NOMO-1 (cell line): ENCODE measurements around the gene DAPK1.
"Not testable (repeated sequence)": the region's sequence is repeated elsewhere in the genome, so short reads cannot be mapped to it uniquely, and the experiment has no call there.

ENCODE experiments used
- DNase-seq, 2 experiments: peaks; one replicate each; lab custom pipeline; 2025; ENCODE audit not compliant: unreplicated experiment in 2 of 2; lab: John Stamatoyannopoulos, UW

The DAPK1 gene

DNA sequence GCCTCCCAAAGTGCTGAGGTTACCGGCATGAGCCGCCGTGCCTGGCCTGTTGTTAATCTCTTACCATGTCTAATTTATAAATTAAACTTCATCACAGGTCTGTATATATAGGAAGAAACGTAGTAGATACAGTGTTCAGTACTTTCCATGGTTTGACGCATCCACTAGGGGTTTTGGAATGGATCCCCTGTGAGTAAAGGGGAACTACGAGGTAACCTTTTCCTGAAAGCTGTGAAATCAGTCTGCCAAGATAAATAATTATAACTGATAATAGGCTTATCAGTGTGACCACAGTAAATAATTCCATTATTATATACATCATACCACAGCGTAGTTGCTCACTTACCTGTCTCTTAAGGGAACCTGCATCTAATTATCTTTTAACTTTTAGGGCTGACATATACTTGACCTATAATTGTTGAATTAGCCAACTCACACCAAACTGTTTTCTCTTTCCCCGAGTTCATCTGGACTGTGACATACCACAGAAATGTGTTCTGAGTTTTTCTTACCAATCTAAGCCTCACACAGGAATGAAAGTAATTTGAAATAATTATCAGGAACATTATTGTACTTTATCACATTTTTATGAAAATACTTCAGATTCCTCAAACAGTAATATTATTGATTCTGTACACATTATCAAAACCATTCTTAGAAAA lies 42.9 kb downstream of the DAPK1 start:
- no peak for DNase-seq

DNA sequence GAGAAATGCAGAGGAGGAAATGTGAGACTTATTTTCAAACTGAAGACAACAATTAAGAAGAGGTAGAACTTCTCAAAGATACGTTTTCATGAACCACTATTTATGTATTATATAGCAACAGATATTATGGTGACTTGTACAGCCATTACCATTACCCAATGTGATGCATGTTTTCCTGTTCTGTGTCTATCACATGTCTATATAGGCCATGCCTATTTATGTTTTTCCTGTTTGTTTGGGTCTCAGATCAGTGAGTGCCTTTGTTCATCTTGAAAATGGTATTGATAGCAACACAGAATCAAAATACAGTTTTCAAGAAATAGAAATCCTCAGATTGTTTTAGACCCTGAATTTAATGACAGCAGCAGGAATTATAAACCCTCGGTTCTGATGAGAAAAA lies 44.0 kb downstream of the DAPK1 start:
- no peak for DNase-seq

DNA sequence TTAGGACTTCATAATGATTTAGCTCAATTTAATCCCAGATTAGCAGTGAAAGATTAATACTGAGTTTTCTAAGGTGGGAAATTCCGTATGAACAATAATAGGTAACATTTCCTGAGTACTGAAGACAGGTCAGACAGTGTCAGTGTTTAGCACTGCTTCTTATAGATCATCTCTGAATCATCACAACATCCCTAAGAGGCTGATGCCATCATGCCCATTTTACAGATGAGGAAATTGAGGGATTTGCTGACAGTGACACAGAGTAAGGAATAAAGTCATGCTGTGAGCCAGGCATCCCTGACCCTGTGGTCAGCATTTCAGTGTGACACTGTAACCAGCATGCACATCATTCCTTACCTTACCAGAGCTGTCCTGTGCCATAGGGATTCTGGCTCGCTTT lies 44.5 kb downstream of the DAPK1 start:
- no peak for DNase-seq

DNA sequence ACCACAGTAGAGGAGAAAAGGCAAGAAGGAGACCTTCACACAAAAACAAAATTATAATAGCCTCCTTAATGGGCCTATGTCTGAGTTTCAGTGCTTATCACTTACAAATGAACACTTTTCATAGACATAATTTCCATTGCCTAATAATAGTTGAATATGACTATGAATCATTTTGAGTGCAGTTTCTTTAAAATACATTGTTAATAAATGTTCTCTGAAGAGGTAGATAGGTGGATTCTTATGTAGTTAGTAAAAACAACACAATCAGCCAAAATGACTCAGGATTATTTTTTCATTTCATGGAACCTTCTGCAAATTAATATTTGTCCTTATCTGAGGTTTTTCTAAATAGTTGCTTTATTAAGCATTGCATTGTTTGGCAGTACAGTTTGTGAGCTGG lies 45.6 kb downstream of the DAPK1 start:
- no peak for DNase-seq

DNA sequence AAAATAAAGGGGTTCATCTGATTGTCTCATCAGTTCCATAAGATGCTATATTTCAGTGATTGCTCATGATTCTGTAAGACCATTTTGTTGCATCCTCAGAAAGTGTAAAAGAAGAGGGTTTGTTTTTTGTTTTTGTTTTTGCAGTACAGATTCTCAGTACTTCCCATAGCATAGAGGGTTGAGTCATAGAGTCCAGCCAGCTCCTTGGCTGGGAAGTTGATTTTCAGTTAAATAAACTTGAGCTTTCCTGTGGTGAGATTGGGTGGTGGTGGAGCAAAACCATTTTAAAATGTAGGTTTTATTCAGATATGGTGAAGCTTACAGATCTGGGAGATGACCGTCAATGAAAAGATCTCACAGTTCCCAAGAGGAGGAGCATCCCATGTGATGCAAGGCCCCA lies 48.2 kb downstream of the DAPK1 start:
- DNase-seq, result no peak

DNA sequence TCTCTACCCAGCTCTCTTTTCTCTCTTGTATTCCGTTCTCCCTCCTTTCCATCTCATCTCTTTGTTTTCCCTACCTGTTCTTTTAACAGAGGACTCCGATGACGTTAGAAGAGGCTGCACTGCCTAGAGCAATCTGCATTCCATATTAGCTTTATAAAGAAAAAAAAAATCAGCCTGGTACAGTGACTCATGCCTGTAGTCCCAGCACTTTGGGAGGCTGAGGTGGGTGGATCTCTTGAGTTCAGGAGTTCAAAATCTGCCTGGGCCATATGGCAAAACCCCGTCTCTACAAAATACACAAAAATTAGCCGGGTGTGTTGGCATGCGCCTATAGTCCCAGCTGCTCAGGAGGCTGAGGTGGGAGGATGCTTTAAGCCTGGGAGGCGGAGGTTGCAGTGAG lies 49.0 kb downstream of the DAPK1 start:
- no peak for DNase-seq

DNA sequence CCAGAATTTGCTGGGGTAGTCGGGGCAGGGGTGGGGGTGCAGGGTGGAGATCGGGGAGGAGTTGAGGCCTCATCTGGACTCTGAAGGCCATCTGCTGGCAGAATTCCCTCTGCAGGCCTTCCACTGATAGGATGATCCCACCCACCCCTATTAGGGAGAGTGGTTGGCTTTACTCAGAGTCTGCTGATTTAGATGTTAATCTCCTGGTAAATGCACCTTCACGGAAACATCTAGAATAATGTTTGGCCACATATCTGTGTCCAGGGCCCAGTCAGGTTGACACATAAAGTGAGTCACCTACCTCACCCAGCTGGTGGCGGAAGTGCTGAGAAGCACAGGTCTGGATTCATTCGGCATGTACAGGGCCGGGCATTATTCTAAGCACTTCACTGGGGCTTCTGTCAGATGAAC lies 50.0 kb downstream of the DAPK1 start:
- DNase-seq, result no peak

DNA sequence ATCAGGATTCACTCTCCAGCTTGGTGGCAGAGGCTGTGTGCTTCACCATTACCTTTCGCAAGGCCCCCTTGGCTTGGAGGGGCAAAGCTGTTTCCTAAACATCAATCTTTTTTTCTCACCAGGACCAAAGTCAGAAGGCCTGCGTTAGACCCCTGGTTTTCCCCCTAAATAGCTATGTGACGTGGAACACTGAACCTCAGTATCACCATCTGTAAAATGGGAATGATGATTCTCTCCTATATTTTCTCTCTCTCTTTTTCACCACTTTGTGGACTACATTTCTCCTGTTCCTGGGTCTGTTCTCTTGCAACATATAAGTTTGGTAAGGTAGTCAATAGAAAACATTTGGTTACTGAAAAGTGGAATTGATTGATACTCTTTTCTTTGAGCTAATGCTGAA lies 50.5 kb downstream of the DAPK1 start:
- no peak for DNase-seq

DNA sequence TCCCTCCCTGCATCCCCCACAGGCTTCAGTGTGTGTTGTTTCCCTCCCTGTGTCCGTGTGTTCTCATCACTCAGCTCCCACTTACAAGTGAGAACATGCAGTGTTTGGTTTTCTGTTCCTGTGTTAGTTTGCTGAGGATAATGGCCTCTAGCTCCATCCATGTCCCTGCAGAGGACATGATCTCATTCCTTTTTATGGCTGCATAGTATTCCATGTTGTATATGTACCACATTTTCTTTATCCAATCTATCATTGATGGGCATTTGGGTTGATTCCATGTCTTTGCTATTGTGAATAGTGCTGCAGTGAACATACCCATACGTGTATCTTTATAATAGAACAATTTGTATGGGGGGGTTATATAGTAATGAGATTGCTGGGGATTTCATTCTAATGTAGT lies 51.4 kb downstream of the DAPK1 start:
- DNase-seq, result not testable (repeated sequence)

DNA sequence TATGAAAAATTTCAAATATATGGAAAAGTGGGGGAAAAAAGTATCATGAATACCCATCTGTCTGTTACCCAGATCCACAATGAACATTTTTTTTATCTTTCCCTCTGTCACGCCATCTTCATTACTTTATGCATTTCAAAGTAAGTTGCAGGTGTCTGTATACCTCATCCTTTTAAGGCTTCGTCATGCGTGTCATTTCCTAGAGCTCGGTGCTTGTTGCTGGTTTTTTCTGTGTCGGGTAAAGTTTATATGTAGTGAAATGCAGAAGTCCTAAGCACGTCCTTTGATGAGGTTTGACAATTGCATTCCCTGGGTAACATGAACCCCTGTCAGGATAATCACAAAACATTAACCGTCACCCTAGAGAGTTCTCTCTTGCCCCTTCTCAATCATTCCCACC lies 52.1 kb downstream of the DAPK1 start:
- no peak for DNase-seq

DNA sequence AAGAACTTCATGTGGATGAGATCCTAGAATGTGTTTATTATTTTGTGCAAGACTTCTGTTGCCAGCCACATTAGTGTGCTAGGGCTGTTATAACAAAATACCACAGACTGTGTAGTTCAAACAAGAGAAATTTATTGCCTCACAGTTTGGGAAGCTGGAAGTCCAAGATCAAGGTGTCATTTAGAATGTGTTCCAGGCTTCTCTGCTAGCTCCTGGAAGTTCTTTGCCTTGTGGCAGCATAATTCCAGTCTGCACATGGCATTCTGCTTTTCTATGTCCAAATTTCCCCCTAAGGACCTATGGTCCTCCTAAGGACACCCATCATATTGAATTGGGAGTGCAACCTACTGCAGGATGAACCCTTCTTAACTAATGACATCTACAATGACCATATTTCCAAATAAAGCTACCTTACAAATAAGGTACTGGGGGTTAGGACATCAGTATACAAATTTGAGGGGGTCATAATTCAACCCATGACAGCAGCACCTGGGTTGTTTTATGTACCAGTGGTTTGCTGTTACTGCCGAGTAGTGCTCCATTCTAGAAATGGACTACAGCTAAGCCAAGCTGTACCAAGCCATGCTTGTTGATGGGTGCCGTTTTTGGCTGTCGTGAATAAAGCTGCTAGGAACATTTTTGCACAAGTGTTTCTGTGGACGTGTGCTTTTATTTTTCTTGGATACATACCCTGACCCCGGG lies 52.7 kb downstream of the DAPK1 start:
- no peak for DNase-seq

DNA sequence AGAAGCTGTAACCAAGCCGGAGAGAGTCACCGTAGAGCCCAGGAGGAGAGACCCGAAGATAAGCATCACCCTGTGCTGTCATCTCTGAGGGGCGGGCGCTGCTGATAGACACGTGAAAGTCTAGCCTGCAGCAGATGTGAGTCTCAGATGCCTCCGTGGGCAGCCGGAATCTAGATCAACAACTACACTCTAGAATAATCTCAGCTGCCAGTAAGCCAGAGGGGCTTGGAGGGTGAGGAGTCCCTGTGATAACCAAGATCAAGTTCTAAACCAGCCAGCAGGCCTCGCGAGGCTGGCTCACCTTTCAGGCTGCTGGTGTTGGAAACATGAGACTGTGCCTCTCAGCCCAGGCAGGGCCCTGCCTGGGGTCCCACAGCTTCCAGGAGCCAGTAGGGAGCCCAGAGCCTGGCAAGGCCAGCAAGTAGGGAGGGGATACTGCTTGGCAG lies 54.1 kb downstream of the DAPK1 start:
- DNase-seq, result no peak

DNA sequence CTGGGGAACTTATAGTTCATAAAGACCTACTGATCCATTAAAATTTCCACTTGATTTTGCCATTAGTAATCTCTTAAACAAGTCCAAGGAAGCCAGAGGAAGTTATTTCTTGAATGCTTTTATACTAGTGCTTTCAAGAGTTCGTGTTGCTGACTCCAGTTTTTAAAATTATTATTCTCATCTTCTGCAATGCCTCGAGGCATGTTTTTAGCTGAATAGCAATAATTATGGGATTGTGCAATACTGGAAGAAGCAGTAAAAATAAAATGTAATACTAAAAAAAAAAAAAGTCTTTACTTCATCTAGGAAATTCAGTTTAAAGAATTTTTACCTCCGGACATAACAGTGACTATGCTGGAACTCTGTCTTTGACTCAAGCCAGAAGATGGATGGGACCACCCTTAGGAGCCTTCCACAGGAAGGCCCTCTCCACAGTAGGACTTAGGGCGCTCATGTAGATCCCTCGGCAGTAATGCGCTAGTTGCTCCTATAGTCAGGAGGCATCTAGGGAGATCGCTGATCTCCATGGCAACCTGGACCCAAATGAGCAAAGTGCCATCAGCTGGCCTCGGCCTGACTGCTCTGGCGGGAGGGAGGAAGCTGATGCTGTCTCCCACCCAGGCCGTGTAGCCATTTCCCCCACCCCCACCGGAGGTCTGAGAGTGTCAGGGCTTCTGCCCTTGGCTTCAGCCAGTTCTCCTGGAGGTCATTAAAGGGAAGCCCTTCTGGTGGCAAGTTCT lies 56.7 kb downstream of the DAPK1 start:
- no peak for DNase-seq

DNA sequence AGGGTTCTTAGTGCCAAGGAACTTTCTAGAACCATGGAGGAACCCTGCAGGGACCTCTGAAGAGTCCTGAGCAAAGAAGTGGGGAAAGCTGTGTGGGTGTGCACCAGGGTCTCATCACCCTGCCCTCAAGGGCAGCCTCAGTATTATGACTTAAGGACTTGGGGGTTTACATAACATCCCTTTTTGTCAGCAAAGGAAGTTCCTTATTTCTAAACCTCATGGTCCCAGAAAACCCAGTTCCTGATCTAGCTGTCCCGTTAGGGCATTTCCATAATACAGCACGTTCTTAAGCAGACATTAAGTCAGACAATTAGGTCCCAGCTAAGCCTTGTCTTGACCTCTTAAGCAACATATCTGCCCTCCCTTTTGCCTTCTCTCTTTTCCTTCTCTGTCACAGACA lies 57.3 kb downstream of the DAPK1 start:
- peak; percentile 0 to 31 for DNase-seq

DNA sequence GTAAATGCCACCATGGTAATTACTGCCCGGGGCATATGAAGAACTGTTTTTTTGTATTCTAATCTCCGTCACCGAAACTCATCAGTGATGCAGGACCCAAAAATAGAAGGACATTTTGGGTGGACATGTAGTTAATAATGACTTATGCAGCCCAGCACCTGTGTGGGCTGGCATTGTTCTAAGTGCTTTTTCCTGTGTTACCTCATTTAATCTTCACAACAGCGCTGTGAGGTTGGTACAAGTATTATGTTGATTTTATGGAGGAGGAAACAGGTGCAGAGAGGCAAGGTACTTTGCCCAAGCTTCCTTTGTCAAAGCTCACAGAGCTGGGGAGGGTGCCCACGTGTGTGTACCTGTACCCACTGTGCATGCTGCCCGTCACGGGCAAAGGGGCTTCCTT lies 58.4 kb downstream of the DAPK1 start:
- no peak for DNase-seq

DNA sequence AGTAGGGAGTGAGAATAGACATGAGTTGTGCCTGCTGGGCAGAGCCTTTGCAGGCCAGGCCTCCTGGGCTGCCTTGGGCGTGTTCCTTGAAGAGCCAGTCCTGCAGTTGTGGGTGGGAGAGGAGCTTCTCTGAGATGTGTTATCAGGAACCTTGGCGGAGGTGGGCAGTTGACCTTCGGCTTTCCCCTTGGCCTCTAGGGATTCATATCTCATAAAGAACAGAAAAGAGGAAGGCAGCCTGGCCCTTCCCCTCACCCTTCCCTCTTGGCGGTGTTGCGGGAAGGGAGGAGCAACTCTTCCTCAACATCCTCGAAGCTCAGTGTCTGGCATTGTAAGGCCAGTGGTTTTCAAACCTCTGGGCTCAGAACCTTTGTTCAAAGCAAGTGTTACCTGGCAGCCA lies 59.2 kb downstream of the DAPK1 start:
- DNase-seq, result peak; percentile 1 to 24

DNA sequence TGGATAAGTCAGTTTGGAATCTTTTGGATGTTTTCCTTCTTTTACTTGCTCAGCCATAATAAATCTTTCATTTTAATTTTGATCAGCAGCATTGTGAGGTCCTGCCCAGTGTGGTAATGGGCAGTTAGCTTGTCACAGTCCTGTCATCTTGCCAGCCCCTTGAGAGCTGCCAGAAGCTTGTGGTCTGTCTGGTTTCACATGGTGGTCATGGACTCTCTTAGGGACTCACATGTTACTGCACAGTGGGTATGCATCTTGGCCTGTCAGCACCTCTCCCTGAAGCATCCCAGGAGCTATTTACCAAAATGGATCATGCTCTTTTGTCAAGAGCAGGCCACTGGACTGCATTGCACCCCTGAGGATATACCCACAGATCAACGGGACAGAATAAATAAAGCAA lies 60.3 kb downstream of the DAPK1 start:
- no peak for DNase-seq

DNA sequence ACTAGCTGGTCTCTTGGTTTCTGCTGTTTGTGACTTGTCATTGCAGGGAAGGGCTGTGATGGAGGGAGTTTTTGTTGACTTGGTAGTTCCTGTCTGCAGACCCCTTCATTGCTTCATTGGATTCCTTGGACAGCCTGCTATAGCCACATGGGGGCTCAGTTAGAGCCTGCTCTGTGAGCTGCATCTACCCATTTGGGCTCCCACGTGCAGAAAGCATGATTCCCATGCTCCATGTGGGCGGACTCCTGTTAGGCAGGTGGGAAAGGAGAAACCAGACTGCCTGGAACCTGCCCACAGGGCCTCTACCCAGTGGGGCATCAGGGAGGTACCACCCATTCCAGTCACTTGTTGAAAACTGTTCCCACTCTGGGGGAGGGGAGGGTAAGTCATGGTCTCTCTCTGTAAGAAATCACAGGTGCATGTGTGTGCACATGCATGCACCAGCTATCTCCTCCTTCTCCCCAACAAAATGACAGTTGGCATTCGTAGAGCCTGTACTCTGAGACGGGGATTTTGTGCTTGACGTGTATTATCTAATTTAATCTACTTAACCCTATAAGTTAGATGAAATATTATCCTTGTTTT lies 61.0 kb downstream of the DAPK1 start:
- DNase-seq, result no peak

DNA sequence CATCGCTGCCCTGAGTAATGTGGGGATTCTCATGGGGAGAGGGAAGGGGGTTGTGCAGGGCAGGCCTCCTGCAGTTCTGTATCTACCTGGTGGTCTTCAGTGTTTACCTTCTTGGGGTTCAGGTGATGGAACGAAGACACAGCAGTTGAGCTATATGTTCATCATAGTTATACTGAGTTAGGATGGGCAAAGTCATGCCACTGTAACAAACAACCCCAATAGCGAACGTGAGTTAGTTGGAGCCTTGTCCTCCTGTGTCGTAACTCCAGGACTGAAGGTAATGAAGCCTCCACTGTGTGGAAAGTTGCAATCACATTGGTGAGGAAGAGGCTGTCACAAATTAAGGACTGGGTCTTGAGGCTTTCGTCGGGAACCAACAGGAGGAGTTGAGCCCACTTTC lies 64.4 kb downstream of the DAPK1 start:
- no peak for DNase-seq

DNA sequence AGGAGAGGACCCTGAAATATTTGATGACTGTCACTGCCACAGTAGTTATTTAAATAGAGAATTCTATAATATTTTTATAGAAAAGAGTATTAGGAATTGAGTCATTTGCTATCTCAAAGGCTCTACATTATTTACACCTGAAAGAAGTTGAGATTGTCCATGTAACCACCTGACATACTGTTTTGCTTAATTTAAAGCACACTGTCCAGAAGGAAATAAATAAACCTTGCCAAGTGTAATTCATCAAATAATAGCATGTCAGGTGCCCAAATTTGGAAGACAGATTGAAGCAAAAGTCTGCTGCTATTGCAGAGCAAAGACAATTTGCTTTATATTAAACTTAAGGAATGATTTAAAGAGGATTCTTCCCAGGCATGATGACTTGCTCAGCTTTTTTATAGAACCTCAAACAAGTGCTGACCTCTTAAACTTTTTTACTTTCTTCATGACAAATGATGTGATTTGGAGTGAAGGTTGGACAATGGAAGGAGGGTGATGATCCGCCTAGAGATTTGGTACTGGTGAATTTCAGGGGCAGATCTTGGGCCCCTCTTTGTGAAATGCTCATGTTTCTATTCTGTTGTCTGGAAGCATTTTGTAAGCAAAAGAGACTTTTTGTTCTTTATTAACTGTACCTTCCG lies 65.0 kb downstream of the DAPK1 start:
- DNase-seq, result no peak

DNA sequence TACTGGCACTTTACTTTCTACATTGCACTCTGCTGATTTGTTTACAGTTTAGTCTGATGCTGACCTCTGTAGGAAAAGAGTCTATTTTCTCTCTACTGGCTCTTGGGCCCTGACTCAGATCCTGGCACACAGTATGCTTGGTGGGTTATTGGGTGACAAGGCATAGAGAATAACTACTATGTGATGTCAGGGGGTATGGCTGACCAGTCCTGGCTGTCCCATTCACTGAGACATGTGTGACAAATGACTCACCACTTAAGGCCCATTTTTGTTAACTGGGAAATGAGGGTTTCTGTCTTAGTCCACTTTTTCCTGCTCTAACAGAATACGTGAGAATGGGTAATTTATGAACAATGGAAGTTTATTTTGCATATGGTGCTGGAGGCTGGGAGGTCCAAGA lies 66.4 kb downstream of the DAPK1 start:
- no peak for DNase-seq
